ENCODE results near the gene ZNF669. TPM values are rescaled to one million over a fixed set of nuclear protein-coding genes. Genes with fewer than 3 reads are reported as not detected.

Gene ZNF669
- total RNA-seq, 2 experiments from 2014 or later, result 7.9 to 8.4 TPM

DNA sequence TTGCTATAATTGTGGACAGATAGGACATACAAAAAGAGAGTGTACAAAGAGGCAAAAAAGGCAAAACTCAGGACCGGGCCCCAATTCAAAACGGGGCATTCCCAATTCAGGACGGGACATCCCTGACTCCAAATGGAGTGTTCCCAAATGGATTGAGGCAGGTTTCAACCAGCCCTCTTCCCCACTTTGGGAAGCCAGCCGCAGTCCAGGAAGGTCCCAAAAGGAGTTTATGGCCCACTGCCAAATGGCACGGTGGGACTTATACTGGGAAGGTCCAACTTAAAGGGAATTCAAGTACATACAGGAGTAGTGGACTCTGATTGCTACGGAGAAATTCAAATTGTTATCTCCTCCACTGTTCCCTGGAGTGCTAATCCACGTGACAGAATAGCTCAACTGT, 3.5 kb upstream of the ZNF669 start:
- Mint-ChIP-seq H3K27me3 (peaks cover 36% of the 10 kb centered on the region), H3K9me3 (peaks cover 8% of the 10 kb centered on the region), H3K4me1 (ENCODE audit: low read depth) (peaks cover 20% of the 10 kb centered on the region), H3K36me3 (peaks cover 9% of the 10 kb centered on the region), H3K4me3 (no peak overlapping the region), H3K27ac (no peak overlapping the region)
- ChIA-PET POLR2A (no interaction called here), CTCF (interaction anchor here (0.7 kb wide), 1 partner anchor 266 kb away, joined by 3 read pairs; no protein-coding TSS in a partner anchor)
- no peak for DNase-seq
- intact Hi-C loops (cut with micrococcal nuclease), result loop anchor here (10.0 kb wide), 1 partner anchor 227 kb away; the partner anchor contains the start of gene ZNF496

- peaks cover 32% of the 10 kb centered on the region for H3K27me3 Mint-ChIP-seq
- DNase-seq, result no peak
- peaks cover 23% of the 10 kb centered on the region for H3K9me3 Mint-ChIP-seq
- no peak overlapping the region for H3K27ac Mint-ChIP-seq
- ChIA-PET CTCF (interaction anchor here (0.6 kb wide), 1 partner anchor 382 kb away, joined by 5 read pairs; the partner anchor contains the start of gene SCCPDH), POLR2A (interaction anchor here (0.9 kb wide), 1 partner anchor 28 kb away, joined by 3 read pairs; no protein-coding TSS in a partner anchor)
- H3K4me3 Mint-ChIP-seq, result no peak overlapping the region
- H3K4me1 Mint-ChIP-seq (ENCODE audit: low read depth), result peaks cover 23% of the 10 kb centered on the region
- intact Hi-C loops (cut with micrococcal nuclease), result loop anchor here (2.0 to 10.0 kb wide), 2 partner anchors 229 to 539 kb away; partner anchors contain the start of genes CNST, TFB2M and ZNF496
- peaks cover 25% of the 10 kb centered on the region for H3K36me3 Mint-ChIP-seq
Observed at GRCh38 chr1:247105966-247106365, 1.8 kb upstream of the ZNF669 start.

DNA sequence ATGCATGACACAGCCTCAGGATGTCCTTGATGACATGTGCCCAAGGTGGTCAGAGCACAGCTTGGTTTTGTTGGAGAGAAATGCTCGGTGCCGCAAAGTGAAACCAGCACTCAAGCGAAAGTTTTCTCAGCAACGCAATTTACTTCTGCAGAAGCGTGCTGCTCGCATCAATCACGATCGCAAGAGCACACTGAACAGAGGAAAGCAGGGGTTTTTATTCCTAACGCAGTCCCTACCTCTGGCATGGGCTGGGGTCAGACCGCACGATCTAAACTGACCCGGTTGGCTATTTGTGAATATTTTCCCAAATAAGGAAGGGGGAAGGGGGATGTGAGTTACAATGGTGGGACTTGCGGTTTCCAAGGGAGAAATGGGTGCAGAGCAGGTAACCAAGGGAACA, 809 bp upstream of the ZNF669 start:
- intact Hi-C loops (cut with micrococcal nuclease), result loop anchor here (1.0 to 10.0 kb wide), 5 partner anchors 27 to 538 kb away; partner anchors contain the start of genes CNST, TFB2M, ZNF496 and ZNF670
- Mint-ChIP-seq H3K4me1 (ENCODE audit: low read depth) (peaks cover 18% of the 10 kb centered on the region), H3K36me3 (peaks cover 34% of the 10 kb centered on the region), H3K27ac (peak overlapping the region; percentile 20), H3K4me3 (no peak overlapping the region), H3K9me3 (peaks cover 32% of the 10 kb centered on the region), H3K27me3 (peaks cover 29% of the 10 kb centered on the region)
- ChIA-PET POLR2A (no interaction called here), CTCF (no interaction called here)
- no peak for DNase-seq

DNA sequence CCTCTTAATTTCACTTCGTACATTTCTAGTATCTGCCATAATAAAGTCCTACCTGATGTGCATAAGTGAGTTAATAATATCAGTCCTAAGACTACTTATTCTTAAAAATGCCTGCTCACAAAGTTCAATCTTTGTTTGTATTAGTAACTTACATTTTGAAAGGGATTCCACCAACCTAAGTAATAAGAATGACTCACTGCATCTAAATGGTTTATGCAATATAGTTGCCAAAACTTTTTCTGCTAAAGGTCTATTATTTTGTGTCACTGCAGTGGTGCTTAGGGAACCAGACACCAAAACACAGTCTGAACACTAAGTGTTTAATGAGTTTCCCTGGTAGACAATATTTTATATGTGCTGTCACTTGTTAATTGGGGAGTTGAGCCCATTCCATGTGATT, 1.8 kb downstream of the ZNF669 start:
- no peak for DNase-seq
- Mint-ChIP-seq H3K36me3 (peaks cover 53% of the 10 kb centered on the region), H3K9me3 (peaks cover 49% of the 10 kb centered on the region), H3K27me3 (peaks cover 9% of the 10 kb centered on the region), H3K4me1 (ENCODE audit: low read depth) (peaks cover 16% of the 10 kb centered on the region), H3K27ac (no peak overlapping the region), H3K4me3 (no peak overlapping the region)
- POLR2A ChIA-PET, result no interaction called here
- intact Hi-C loops (cut with micrococcal nuclease), result loop anchor here (10.0 kb wide), 1 partner anchor 232 kb away; the partner anchor contains the start of gene ZNF496
- CTCF ChIA-PET, result no interaction called here

DNA sequence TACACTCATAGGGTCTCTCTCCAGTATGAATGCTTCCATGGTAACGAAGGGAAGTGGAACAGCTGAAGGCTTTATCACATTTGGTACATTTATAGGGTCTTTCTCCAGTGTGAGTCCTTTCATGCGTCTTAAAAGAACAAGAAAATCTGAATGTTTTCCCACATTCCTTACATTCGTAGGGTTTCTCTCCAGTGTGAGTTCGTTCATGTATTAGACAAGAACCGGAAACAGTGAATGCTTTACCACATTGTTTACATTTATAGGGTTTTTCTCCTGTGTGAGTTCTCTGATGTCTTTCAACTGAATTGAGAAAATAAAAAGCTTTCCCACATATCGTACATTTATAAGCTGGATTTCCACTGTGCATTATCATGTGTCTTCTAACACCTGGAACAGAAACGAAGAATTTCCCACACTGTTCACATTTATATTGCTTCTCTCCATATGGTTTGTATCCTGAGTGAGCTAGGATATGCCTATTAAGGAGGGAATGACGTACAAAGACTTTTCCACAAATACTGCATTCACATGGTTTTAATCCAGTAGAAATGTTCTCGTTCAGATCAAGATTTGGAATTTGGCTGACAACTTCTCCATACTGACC, 3.4 kb downstream of the ZNF669 start:
- peaks cover 16% of the 10 kb centered on the region for H3K4me1 Mint-ChIP-seq (ENCODE audit: low read depth)
- peaks cover 4% of the 10 kb centered on the region for H3K27me3 Mint-ChIP-seq
- H3K4me3 Mint-ChIP-seq, result no peak overlapping the region
- CTCF ChIA-PET, result no interaction called here
- DNase-seq, result no peak
- POLR2A ChIA-PET, result no interaction called here
- H3K27ac Mint-ChIP-seq, result no peak overlapping the region
- intact Hi-C loops (cut with micrococcal nuclease), result loop anchor here (10.0 kb wide), 1 partner anchor 234 kb away; the partner anchor contains the start of gene ZNF496
- peaks cover 65% of the 10 kb centered on the region for H3K9me3 Mint-ChIP-seq
- peaks cover 67% of the 10 kb centered on the region for H3K36me3 Mint-ChIP-seq

- Mint-ChIP-seq H3K27me3 (no peaks in the 10 kb centered on the region), H3K27ac (no peak overlapping the region), H3K36me3 (peaks cover 53% of the 10 kb centered on the region), H3K9me3 (peaks cover 60% of the 10 kb centered on the region), H3K4me3 (no peak overlapping the region), H3K4me1 (ENCODE audit: low read depth) (no peaks in the 10 kb centered on the region)
- DNase-seq, result no peak
- intact Hi-C loops (cut with micrococcal nuclease), result no loop called here
- ChIA-PET CTCF (no interaction called here), POLR2A (no interaction called here)
Observed at GRCh38 chr1:247096958-247097357, 7.2 kb downstream of the ZNF669 start.

DNA sequence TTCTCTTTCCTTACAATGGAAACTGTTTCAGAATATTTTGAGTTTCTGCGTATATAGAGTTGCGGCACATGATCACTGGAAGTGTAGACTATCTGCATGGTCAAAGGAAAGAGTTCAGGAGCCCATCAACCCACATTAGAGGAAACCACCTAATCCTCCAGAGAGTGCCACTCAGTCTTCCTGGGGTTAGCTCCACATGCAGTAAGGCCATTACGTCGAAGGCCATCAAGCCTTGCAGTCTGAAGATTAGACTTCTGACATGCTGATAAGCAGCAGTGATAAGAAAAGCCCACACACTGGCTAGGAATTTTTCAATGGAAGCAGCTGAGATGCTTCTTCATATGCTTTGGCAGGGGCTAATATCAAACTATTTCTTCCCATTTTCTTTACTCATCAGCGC, 7.6 kb downstream of the ZNF669 start:
- ChIA-PET POLR2A (no interaction called here), CTCF (no interaction called here)
- no peak overlapping the region for H3K4me3 Mint-ChIP-seq
- peaks cover 49% of the 10 kb centered on the region for H3K36me3 Mint-ChIP-seq
- intact Hi-C loops (cut with micrococcal nuclease), result no loop called here
- peaks cover 56% of the 10 kb centered on the region for H3K9me3 Mint-ChIP-seq
- no peaks in the 10 kb centered on the region for H3K27me3 Mint-ChIP-seq
- H3K4me1 Mint-ChIP-seq (ENCODE audit: low read depth), result no peaks in the 10 kb centered on the region
- DNase-seq, result no peak
- H3K27ac Mint-ChIP-seq, result no peak overlapping the region

- intact Hi-C loops (cut with micrococcal nuclease), result no loop called here
- no peak for DNase-seq
- H3K36me3 Mint-ChIP-seq, result peaks cover 45% of the 10 kb centered on the region
- H3K4me3 Mint-ChIP-seq, result no peak overlapping the region
- POLR2A ChIA-PET, result no interaction called here
- CTCF ChIA-PET, result no interaction called here
- no peak overlapping the region for H3K27ac Mint-ChIP-seq
- H3K27me3 Mint-ChIP-seq, result no peaks in the 10 kb centered on the region
- no peaks in the 10 kb centered on the region for H3K4me1 Mint-ChIP-seq (ENCODE audit: low read depth)
- peaks cover 52% of the 10 kb centered on the region for H3K9me3 Mint-ChIP-seq
Observed at GRCh38 chr1:247096112-247096511, 8.0 kb downstream of the ZNF669 start.

DNA sequence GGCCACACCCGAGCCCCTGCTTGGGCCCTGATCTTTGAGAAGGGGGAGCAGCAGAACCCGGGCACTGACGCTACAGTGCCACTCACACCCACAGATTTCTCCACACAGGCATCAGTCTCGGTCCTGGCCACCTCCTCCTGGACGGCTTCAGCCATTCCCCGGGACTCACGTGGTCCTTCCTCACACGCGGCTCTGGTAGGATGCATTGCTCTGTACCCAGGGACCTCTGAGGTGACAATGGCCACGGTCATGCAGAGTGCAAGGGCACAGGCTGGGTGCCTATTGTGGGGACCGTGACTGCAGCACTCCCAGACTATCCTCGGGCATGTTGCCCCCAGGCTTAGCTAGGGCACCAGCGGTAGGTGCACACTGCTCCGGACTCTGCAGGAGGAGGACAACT, 13.7 kb downstream of the ZNF669 start:
- no peak for DNase-seq
- Mint-ChIP-seq H3K4me3 (no peak overlapping the region), H3K27me3 (peaks cover 2% of the 10 kb centered on the region), H3K36me3 (no peaks in the 10 kb centered on the region), H3K4me1 (ENCODE audit: low read depth) (no peaks in the 10 kb centered on the region), H3K9me3 (peaks cover 7% of the 10 kb centered on the region), H3K27ac (no peak overlapping the region)
- ChIA-PET POLR2A (interaction anchor here (0.6 kb wide), 1 partner anchor 1627 kb away, joined by 3 read pairs; no protein-coding TSS in a partner anchor), CTCF (no interaction called here)
- intact Hi-C loops (cut with micrococcal nuclease), result no loop called here

DNA sequence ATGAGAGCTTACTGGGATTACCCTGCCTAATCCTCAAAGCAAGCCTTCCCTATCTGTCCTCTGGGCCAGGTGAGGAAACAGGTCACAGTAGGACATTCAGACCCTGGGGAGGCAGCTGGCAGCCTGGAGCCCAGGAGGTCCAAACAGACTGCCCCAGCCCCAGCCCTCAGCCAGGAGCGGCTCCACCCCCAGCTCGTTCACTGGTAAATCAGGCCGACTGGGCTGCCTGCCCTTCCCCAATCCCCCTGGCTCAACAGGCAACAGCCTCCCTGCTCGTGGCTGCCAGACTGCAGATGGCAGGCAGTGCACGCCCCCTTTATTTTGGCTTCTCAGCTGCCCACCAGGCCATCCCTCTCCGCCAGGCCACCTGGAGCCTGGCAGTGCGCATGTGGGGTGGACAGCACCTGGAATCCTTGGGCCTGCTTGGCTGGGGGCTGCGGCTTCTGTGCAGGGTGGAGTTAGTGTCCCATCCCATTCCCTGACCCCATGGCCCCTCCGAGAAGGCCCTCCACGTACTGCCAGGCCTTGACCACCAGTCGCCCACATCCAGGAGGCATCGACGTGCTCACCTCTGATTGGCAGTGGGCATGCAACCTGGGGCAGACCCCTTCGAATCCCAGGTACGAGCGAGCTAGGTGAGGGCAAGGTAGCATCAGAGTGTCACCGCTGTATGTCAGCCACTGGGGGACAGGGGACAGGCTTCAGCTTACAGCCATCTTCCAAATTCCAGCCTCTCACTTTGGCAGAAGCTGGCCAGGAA, 14.4 kb downstream of the ZNF669 start:
- Mint-ChIP-seq H3K4me3 (no peak overlapping the region), H3K9me3 (peaks cover 7% of the 10 kb centered on the region), H3K4me1 (ENCODE audit: low read depth) (no peaks in the 10 kb centered on the region), H3K27me3 (peaks cover 2% of the 10 kb centered on the region), H3K36me3 (no peaks in the 10 kb centered on the region), H3K27ac (no peak overlapping the region)
- intact Hi-C loops (cut with micrococcal nuclease), result no loop called here
- ChIA-PET CTCF (no interaction called here), POLR2A (interaction anchor here (0.6 kb wide), 1 partner anchor 1626 kb away, joined by 3 read pairs; no protein-coding TSS in a partner anchor)
- DNase-seq, result no peak

- Mint-ChIP-seq H3K4me3 (no peak overlapping the region), H3K27ac (no peak overlapping the region), H3K4me1 (ENCODE audit: low read depth) (no peaks in the 10 kb centered on the region), H3K36me3 (no peaks in the 10 kb centered on the region), H3K27me3 (peaks cover 2% of the 10 kb centered on the region), H3K9me3 (peaks cover under 1% of the 10 kb centered on the region)
- ChIA-PET CTCF (no interaction called here), POLR2A (no interaction called here)
- DNase-seq, result no peak
- intact Hi-C loops (cut with micrococcal nuclease), result no loop called here
Observed at GRCh38 chr1:247088967-247089366, 15.2 kb downstream of the ZNF669 start.

- ChIA-PET CTCF (no interaction called here), POLR2A (no interaction called here)
Observed at GRCh38 chr1:247087256-247087655, 16.9 kb downstream of the ZNF669 start.

More at GRCh38 chr1:247087256-247087655, 16.9 kb downstream of the ZNF669 start:
- H3K36me3 Mint-ChIP-seq, result no peaks in the 10 kb centered on the region
- H3K4me3 Mint-ChIP-seq, result no peak overlapping the region
- H3K27ac Mint-ChIP-seq, result no peak overlapping the region
- H3K27me3 Mint-ChIP-seq, result peaks cover 5% of the 10 kb centered on the region
- no peaks in the 10 kb centered on the region for H3K9me3 Mint-ChIP-seq
- intact Hi-C loops (cut with micrococcal nuclease), result no loop called here
- DNase-seq, result no peak
- no peaks in the 10 kb centered on the region for H3K4me1 Mint-ChIP-seq (ENCODE audit: low read depth)

Data from activated CD4-positive, alpha-beta memory T cell treated with anti-CD3 and anti-CD28 coated beads for 36 hours (primary cell).